ENCODE data around the gene MYO16.

GRCh38 chr13:109220631-109221030 lies 591.2 kb downstream of the MYO16 start:
- TF ChIP-seq CTCF (conservative IDR thresholded peaks at IDR 0.05; ENCODE audit: low read depth, low read length) = no peak
- TF ChIP-seq RFX5 (IDR thresholded peaks at IDR 0.05; ENCODE audit: low read depth, low read length) = no peak
- TF ChIP-seq MXI1 (IDR thresholded peaks at IDR 0.05; ENCODE audit: borderline replicate concordance, low read depth, low read length) = no peak
- no peak for TF ChIP-seq POLR2A (IDR thresholded peaks at IDR 0.05; ENCODE audit: low read depth, low read length)
